Measurements from ENCODE around the gene BAAT. TPM values are rescaled to one million over a fixed set of nuclear protein-coding genes. Genes with fewer than 3 reads are reported as not detected.

The BAAT gene
- total RNA-seq, 1 donor from 2014 or later: not detected

DNA sequence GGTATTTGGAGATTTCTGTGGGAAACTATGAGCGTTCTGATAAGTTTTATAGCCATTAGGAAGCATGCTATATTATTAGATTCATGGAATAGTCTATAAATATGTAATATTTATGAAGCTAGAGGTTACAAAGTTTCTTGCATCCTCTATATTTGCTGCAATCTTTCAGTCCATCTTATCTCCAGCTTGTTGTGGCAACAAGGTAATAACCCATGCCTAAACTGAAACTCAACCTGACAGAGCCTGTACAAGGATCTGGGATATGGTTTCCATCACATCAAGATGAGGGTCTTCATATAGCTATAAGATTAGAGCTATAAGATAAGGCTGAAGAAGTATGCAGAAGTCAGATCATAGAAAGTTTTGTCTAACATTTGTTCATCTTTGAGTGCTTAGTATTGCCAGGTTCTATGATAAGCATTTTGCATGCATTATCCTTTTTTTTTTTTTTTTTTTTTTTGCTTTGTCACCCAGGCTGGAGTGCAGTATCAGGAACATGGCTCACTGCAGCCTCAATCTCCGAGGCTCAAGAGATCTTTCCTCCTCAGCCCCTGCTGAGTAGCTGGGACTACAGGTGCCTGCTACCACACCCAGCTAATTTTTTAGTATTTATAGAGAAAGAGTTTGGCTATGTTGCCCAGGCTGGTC lies 14.8 kb downstream of the BAAT start:
- intact Hi-C loops (cut with DNase I): no loop called here
- ATAC-seq: no peak
- DNase-seq (ENCODE audit: missing footprints): no peak

DNA sequence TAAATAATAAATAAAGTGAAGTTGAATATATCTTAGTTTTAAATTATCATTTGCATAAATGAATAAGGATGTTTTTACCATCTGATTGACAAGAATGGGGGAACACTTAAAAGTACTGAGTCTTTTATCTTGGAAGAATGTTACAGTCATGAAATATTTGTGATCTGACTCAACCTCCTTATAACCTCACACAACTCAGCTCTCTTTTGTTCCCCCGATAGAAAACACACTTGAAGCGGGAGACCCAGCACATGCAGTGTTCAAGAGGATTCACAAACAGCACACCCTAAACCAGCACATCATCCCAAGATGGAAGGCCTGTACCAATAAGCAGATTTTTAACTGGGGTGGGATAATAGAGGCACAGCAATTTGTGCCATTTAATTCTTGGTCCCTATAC lies 15.5 kb downstream of the BAAT start:
- no peak for DNase-seq (ENCODE audit: missing footprints)
- no peak for ATAC-seq
- intact Hi-C loops (cut with DNase I): no loop called here

DNA sequence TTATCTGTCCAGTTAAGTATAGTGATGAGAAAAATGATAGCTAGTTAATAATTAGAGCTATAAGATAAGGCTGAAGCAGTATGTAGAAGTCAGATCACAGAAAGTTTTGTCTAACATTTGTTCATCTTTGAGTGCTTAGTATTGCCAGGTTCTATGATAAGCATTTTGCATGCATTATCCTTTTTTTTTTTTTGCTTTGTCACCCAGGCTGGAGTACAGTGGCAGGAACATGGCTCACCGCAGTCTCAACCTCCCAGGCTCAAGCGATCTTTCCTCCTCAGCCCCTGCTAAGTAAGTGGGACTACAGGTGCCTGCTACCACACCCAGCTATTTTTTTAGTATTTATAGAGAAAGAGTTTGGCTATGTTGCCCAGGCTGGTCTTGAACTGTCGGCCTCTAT lies 17.5 kb downstream of the BAAT start:
- no peak for DNase-seq (ENCODE audit: missing footprints)
- intact Hi-C loops (cut with DNase I): no loop called here
- no peak for ATAC-seq

DNA sequence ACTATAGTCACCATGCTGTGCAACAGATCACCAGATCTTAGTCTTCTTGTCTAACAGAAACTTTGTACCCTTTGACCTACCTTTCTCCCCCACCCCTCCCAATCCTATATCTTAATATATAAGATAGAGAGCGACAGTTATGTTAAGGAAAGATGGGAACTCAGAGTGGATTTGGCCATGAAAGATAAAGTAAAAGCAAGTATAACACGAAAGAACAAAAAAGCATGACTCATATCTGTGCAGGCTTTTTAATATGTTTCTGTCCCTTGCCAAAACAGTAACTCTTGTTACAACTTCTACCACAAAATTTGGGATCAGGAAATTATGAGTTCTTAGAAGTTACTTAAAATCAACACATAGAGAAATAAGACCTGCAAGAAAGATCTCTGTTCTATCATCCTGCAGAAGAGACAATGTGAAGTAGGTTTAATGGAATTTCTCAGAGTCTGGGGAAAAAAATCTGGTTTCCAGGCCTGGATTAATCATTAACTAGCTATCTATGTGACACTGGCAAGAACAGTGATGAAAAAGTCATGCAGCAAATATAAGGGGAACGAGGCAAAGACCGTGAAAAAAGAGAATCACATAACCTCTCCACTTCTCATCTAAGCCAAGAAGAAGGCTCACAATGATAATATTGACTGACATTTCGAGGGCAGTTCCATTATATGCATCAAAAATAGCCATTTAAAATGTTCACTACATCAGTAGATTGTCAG lies 18.6 kb downstream of the BAAT start:
- DNase-seq (ENCODE audit: missing footprints) (no peak), ATAC-seq (no peak)
- intact Hi-C loops (cut with DNase I): no loop called here

DNA sequence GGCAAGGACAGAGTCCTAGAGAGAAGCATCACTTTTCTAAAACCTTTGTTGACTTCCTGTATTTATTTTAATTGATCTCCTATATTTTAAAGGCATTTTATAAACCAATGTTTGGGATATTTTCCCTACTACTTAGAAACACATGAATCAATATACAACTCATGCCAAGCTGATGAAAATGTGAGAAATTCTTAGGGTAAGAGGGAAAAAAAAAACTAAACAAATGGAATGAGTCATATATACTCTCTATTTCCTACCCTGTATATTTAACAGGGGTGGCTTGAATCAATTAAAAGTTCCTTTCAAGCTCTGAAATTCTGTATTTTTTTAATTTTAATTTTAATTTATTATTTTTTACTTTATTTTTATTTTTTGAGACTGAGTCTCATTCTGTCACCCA lies 19.6 kb downstream of the BAAT start:
- intact Hi-C loops (cut with DNase I): no loop called here
- ATAC-seq (no peak), DNase-seq (ENCODE audit: missing footprints) (no peak)

DNA sequence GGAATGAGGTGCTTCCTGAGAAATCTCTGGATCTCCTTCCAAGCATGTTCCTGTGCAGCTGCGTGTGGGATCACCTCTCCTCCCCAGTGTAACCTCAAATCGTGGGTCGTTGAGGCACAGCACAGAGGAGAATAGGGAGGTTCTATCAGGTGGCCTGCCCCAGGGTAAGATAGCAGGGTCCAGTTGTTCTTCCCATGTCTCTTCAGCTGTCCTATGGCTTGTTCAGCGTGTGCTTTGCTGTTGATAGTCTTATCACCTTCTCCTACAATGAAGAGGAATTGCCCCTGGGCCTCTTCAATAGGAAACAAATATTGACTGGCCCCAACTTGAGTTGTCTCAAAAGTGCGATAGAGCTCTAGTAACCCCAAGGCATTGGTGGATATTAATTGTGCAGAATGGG lies 22.4 kb downstream of the BAAT start:
- intact Hi-C loops (cut with DNase I): no loop called here
- ATAC-seq (no peak), DNase-seq (ENCODE audit: missing footprints) (no peak)

DNA sequence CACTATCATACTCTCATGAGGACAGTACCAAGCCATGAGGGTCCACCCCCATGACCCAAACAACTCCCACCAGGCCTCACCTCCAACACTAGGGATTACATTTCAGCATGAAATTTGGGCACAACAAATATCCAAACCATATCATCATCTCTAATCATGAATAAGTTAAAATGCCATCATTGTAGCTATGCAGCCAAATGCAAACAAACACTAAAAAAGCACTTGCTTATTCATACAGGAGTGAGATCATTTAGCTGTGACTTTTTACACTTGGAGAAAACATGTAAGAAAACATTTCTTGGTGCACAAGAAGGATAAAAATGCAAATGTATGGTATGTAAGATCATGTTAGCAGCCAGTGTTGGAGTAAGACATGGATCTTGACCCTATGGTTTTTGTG lies 24.2 kb downstream of the BAAT start:
- intact Hi-C loops (cut with DNase I): no loop called here
- DNase-seq (ENCODE audit: missing footprints) (no peak), ATAC-seq (no peak)

DNA sequence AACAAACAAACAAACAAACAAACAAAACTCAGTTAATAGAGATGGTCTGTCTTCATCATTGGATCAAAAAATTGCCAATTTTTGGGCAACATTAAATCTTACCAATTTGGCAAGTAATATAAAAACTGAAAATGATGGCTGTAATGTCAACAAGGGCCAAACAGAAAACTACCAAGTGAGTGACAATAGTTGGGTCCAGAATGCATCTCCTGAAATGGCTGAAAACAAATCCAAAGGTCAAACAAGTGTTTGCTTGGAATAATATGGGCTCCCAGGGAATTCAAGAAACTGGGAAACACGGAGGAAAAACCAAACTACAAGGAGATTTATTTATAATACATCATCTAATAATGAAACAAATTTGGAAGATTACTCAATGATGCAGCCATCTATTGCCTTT lies 25.1 kb downstream of the BAAT start:
- intact Hi-C loops (cut with DNase I): no loop called here
- no peak for ATAC-seq
- no peak for DNase-seq (ENCODE audit: missing footprints)

DNA sequence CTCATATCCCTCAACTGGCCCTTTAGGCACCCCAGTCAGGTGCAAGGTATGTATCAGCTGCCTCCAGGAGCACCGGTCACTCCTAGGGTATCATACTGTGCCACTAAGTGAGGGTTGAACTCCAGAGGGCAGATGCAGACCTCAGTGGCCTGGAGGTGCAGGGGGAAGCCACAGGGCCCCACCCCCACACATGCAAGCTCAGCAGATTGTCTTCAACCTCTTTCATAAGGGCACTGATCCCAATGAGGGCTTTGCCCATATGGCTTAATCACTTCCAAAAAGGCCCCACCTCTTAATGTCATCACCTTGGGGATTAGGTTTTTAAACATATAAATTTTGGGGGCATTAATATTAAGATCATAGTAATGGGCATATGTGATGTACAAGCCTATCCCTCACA lies 28.2 kb downstream of the BAAT start:
- DNase-seq (ENCODE audit: missing footprints) (no peak), ATAC-seq (no peak)
- intact Hi-C loops (cut with DNase I): no loop called here

DNA sequence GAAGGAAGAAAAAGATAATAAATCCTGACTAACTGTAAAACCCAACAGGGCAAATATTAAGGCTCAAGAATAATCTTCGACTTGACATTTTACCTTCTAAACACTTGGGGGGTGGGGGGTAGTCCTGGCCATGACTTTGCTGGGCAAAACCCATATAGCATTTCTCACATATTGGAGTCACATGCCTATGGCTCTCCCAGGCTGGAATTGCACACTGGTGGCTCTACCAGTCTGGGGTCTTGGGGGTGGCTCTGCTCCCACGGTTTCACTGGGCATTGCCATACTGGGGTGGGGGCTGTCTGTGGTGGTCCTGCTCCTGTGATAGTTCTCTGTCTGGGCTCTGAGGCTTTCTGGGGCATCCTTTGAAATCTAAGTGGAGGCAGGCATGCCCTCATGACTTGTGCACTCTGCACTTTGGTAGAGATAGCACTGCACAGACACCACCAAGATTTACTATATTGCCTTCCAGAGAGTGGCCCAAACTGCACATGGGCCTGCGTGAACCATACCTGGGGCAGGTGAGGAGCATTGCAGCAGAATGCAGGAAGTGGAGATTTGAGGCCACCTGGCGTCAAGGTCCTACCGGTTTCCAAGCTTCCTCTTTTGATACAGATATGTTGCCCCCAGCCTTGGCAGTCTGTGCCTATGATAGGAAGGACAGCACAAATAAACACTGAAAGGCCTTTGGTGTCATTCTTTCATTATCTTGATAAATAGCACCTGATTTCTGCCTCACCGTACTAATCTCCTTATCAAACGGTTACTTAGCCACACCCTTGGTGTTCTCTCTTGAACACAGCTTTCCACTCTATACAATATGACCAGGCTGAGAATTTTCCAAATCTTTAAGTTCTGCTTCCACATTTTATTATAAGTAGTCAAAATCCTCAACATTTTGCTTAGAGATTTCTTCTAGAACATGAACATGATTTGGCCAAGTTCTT lies 29.8 kb downstream of the BAAT start:
- no peak for ATAC-seq
- intact Hi-C loops (cut with DNase I): no loop called here
- DNase-seq (ENCODE audit: missing footprints): no peak

DNA sequence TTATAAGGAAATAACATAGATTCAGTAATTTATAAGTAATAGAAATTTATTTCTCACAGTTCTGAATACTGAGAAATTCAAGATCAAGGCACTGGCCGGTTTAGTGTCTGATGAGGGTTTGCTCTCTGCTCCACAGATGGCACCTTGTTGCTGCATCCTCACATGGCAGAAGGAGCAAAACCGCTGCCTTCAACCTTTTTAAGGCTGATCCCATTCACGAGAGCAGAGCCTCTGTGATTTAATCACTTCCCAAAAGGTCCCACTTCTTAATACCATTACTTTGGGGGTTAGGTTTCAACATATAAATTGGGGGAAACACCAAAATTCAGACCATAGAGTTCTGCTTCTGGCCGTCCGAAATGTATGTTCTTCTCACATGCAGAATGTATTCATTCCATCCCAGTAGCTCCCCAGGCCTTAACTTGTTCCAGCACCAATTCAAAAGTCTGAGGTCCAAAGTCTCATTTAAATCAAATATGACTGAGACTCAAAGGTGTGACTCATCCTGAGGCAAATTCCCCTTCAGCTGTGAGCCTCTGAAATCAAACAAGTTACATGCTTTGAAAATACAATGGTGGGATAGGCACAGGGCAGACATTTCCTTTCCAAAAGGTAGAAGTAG lies 30.6 kb downstream of the BAAT start:
- DNase-seq (ENCODE audit: missing footprints) (no peak), ATAC-seq (no peak)
- intact Hi-C loops (cut with DNase I): no loop called here

DNA sequence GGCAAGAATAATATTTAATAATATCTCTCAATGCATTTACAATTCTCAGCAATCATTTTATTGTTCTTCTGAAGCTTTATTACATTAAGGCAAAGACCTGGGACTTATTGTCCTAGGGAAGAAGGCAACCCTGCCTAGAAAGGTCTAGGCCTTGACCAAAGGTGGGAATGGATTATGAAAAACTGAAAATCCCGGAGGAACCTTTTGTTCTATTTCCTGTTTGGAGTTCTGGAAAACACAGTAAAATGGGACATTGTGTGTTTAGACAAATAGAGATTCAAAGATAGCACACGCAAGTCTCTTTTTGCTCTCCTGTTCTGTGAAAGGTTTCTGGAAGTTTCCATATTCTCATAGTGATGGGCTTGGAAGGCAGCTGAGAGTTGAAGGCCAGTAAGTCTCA lies 31.1 kb downstream of the BAAT start:
- ATAC-seq (no peak), DNase-seq (ENCODE audit: missing footprints) (no peak)
- intact Hi-C loops (cut with DNase I): no loop called here

DNA sequence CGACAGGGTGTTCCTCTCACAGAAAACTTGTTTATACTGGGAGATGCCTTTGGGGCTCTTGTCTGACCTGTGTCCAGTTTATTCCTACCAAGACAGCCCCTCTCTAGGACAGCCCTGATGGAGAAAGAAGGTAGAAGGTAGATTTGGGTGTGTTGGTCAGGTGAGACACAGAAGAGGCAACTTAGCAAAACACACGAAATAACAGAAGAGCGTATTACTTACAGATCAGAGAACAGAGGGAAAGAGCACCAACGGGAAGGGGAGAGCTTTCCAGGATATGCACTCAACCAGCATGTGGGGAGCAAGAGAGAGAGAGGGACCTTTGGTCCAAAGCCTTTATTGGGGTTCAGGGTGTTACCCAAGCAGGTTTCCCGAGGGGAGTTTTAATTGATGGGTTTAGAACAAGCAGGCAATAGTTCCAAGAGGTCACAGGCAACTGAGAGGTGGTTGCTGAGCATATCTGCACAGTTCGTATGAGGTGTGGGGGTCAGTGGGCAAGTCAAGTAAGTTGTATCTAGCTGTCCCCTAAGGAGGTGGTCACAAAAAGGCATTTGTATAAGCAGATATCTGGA lies 31.8 kb downstream of the BAAT start:
- intact Hi-C loops (cut with DNase I): no loop called here
- no peak for ATAC-seq
- DNase-seq (ENCODE audit: missing footprints): no peak

DNA sequence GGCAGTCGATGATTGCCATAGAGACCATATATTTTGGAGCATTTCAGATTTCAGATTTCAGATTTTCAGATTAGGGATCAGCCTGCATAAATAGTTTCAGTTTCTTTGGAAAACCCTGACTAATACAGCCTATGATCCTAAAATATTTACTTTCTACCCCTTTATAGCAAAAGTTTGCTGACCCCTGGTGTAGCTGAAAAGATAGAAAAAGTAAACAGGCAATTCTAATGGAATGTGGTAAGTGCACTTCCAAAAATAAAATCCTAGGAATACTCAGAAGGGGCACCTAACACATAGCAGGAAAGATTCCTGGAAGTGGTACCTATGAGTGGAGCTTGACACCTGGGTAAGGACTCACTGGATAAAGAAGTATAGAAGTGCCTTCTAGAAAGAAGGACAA lies 34.5 kb downstream of the BAAT start:
- no peak for ATAC-seq
- DNase-seq (ENCODE audit: missing footprints): no peak
- intact Hi-C loops (cut with DNase I): no loop called here

DNA sequence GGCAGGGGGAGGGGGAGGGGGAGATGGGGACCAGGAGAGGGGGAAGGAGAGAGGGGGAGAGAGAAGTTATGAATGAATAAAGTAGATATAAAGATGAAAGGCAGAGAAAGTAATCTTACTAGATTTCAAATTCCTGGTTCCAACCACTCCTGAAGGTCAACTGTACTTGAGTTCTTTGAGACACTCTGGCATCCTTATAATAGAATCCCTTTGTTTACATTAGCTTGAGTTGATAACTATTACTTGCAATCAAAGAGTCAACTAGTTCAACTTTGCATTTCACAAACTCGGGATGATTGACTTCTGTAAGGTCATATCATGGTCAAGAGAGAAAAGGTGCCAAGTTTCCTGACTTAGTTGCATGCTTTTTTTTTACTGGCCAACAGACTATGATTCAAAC lies 42.2 kb downstream of the BAAT start:
- DNase-seq (ENCODE audit: missing footprints) (no peak), ATAC-seq (no peak)
- intact Hi-C loops (cut with DNase I): no loop called here

DNA sequence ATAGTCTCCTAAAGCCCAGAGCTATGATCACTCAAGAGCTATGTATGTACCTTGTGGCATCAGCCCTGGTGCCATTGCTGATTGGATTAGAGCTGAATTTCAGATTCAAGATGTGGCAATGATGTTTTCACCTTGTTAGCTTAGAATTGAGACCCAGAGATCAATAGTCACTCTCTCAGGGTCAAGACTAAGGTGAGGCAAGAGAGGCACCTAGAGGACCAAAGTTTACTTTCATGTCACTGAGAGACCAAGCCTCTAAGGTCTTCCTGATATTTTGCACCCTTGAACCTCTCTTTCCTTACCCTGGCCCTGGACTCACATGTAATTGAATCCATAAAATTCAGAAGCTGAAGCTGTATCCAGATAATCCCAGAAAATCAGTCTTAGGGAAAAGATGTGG lies 42.8 kb downstream of the BAAT start:
- ATAC-seq (no peak), DNase-seq (ENCODE audit: missing footprints) (no peak)
- intact Hi-C loops (cut with DNase I): no loop called here

DNA sequence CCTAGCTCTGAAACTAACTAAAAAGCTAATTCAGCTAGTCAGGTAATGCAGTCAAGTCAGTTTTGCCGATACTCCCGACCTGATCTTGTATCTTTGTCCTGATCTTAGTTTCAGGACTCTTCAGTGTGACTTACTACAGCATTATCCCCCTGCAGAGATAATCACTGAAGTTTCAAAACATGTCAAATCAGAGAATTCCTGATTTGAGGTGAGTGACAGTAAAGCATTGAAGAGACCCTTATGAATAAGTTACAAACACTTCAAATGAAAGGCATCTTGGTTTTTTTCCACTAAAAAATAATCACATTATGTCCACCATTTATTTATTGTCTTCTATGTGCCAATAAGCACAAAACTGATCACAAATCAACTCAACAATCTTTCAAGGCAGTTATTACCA lies 47.6 kb downstream of the BAAT start:
- DNase-seq (ENCODE audit: missing footprints) (no peak), ATAC-seq (no peak)
- intact Hi-C loops (cut with DNase I): no loop called here

DNA sequence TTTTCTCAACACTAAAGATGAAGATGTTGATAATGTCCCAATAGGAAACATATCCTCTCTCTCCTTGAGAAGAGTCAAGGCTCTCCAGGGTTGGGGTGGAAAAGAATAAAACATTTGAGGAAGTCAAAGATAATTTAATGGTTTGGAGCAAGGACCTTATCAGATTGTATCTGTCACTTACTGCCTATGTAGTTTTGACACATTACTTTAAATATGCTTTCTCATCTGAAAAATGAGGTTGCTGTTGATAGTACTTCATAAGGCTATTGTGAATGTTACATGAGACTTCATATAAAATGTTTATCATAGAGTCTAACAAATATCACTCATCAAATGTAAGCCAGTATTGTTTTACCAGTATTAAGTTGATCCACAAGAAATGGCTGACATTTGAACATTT lies 48.7 kb downstream of the BAAT start:
- intact Hi-C loops (cut with DNase I): no loop called here
- no peak for DNase-seq (ENCODE audit: missing footprints)

More for the DNA sequence above, 48.7 kb downstream of the BAAT start:
- ATAC-seq: no peak
